Astrocyte of the spinal cord (primary cell): ENCODE data around the gene XXYLT1.

Source experiments
- DNase-seq: peaks from one replicate; pipeline ENCODE4 v3.0.0; 2011; ENCODE audit warnings: low read depth, low spot score
- H3K4me3 ChIP-seq: 2 replicates; pipeline ENCODE4 v1.5.1; 2011; ENCODE audit warnings: low read depth, mild to moderate bottlenecking, low read length, moderate library complexity
- CTCF ChIP-seq: IDR thresholded peaks from 2 replicates; pipeline ENCODE4 v1.5.1; 2012; ENCODE audit warnings: low read depth, mild to moderate bottlenecking, low read length, inconsistent platforms
- in situ Hi-C: cut with HindIII; loops from 2 replicates; pipeline ENCODE4 v1.10.0; 2017; ENCODE audit warnings: low sequenced_read_pairs

Gene XXYLT1

GRCh38 chr3:195021692-195022091 is 249.3 kb downstream of the XXYLT1 start:
- in situ Hi-C loops: no loop called here
- DNase-seq: no peak

GRCh38 chr3:195020921-195021320 is 250.0 kb downstream of the XXYLT1 start:
- no peak for DNase-seq
- in situ Hi-C loops: no loop called here
- no peak for TF ChIP-seq CTCF
- no peak overlapping the region for H3K4me3 ChIP-seq

More at GRCh38 chr3:195021692-195022091, 249.3 kb downstream of the XXYLT1 start:
- H3K4me3 ChIP-seq: no peak overlapping the region
- no peak for TF ChIP-seq CTCF

- no peak for TF ChIP-seq CTCF
Measured at GRCh38 chr3:195020185-195020584, 250.8 kb downstream of the XXYLT1 start.

GRCh38 chr3:195019335-195019734 is 251.6 kb downstream of the XXYLT1 start:
- no peak for TF ChIP-seq CTCF
- in situ Hi-C loops: no loop called here

More at GRCh38 chr3:195020185-195020584, 250.8 kb downstream of the XXYLT1 start:
- H3K4me3 ChIP-seq: no peak overlapping the region
- in situ Hi-C loops: no loop called here
- DNase-seq: no peak

More at GRCh38 chr3:195019335-195019734, 251.6 kb downstream of the XXYLT1 start:
- DNase-seq: no peak
- no peak overlapping the region for H3K4me3 ChIP-seq
